Aorta (tissue), 5 donors: Measurements from ENCODE around the gene MYO15A. TPM values are rescaled to one million over a fixed set of nuclear protein-coding genes. Genes with fewer than 3 reads are reported as not detected.

Experiments used
- ATAC-seq: fragments of 200-7000 bp; cut with Tn5 transposase; one replicate; pipeline ENCODE4 v1.9.1; 2022; ENCODE audit warnings: moderate library complexity; ENCODE audit not compliant: low FRiP score
- DNase-seq, 2 donors: peaks; one replicate each; pipeline ENCODE4 v3.0.0-alpha.2; 2020
- H3K27ac ChIP-seq, 2 donors: one replicate each; pipeline ENCODE4 v1.5.1; 2013; ENCODE audit warnings: low read length in 2 of 2, mild to moderate bottlenecking in 2 of 2, moderate library complexity in 2 of 2, control low read depth in 1 of 2, inconsistent platforms in 1 of 2, low read depth in 1 of 2
- H3K27me3 ChIP-seq, 2 donors: one replicate each; pipeline ENCODE4 v1.6.1; 2013; ENCODE audit warnings: control low read depth in 1 of 2, low read length in 1 of 2, mild to moderate bottlenecking in 1 of 2, moderate library complexity in 1 of 2; ENCODE audit not compliant: insufficient read depth in 2 of 2, control insufficient read depth in 1 of 2
- H3K36me3 ChIP-seq, 2 donors: one replicate each; pipeline ENCODE4 v1.6.1; 2013; ENCODE audit warnings: control low read depth in 1 of 2, low read length in 1 of 2, mild to moderate bottlenecking in 1 of 2; ENCODE audit not compliant: insufficient read depth in 2 of 2, control insufficient read depth in 1 of 2
- H3K4me1 ChIP-seq, 2 donors: one replicate each; pipeline ENCODE4 v1.6.1; 2013; ENCODE audit warnings: low read length in 2 of 2, control low read depth in 1 of 2, mild to moderate bottlenecking in 1 of 2, moderate library complexity in 1 of 2; ENCODE audit not compliant: insufficient read depth in 2 of 2, control insufficient read depth in 1 of 2
- H3K4me3 ChIP-seq, 2 donors: one replicate each; pipeline ENCODE4 v1.5.1; 2013; ENCODE audit warnings: low read length in 2 of 2, control low read depth in 1 of 2, mild to moderate bottlenecking in 1 of 2
- H3K9me3 ChIP-seq: one replicate; pipeline ENCODE4 v1.6.1; 2013; ENCODE audit warnings: mild to moderate bottlenecking, low read length; ENCODE audit not compliant: control insufficient read depth
- WGBS, 2 donors: extraction: QIAGEN DNeasy Blood & Tissue Kit; methylation state at CpG; one replicate each; pipeline ENCODE4 v1.1.7; 2013; 5-methylcytosine and 5-hydroxymethylcytosine counted together
- intact Hi-C, 2 donors: fragments of 100-400 bp; cut with DNase I; formaldehyde crosslinking; loops; one replicate each; pipeline versions ENCODE4 v1.14.2 to v1.15.0; 2022
- polyA plus RNA-seq, 2 donors: library from polyadenylated mRNA; stranded (reverse); fragments of 200-250 nt; gene quantifications; one replicate each; pipeline ENCODE4 v1.2.3, GENCODE V29; 2013
- total RNA-seq, 2 donors: library from RNA; stranded (reverse); fragmentation: NEBNext Ultra II Directional; extraction: Animal tissue kit (Norgen Biotek cat#: 25700); gene quantifications; one replicate each; pipeline ENCODE4 v1.2.1, GENCODE V29; 2021
- donor health status: healthy with polysubstance abuse.
- donor health status: Bipolar disorder and iron deficiency.
- donor health status: DM: no; HTN: no; CAD: no.
- donor health status: DM: no; HTN: no; CAD: no.
- donor health status: DM: yes; HTN: yes; CAD: no.

MYO15A gene
- total and polyA plus RNA-seq, 4 donors = 0.25 to 7.5 (median 3.2) TPM

DNA sequence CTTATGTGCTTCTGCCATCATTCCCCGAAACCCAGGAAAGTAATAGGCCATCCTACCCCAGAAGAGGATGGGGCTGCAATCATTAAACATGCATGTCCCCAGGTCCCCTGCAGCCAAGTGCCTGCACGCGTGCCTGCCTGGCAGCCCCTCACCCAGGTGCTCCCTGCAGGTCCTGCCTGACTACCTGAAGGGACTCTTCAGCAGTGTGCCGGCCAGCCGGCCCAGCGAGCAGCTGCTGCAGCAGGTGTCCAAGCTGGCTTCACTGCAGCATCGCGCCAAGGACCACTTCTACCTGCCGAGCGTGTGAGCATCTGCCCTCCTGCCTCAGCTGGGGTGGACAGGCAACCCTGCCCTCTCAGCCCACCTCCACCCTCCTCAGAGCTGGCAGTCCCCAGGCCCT is 58.9 kb downstream of the MYO15A start:
- no peaks in the 10 kb centered on the region for H3K27me3 ChIP-seq
- H3K36me3 ChIP-seq = no peaks in the 10 kb centered on the region
- intact Hi-C loops = no loop called here
- no peak for DNase-seq
- no peak overlapping the region for H3K27ac ChIP-seq
- H3K4me3 ChIP-seq = no peak overlapping the region
- ATAC-seq = no peak
- H3K9me3 ChIP-seq = peaks cover 3% of the 10 kb centered on the region
- WGBS, 2 donors = 85 to 96% methylated on average over 10 of the region's 10 CpGs
- no peaks in the 10 kb centered on the region for H3K4me1 ChIP-seq

GRCh38 chr17:18172531-18173278 is 64.1 kb downstream of the MYO15A start:
- no peaks in the 10 kb centered on the region for H3K9me3 ChIP-seq
- intact Hi-C loops = no loop called here
- ATAC-seq = no peak
- DNase-seq = no peak
- no peak overlapping the region for H3K4me3 ChIP-seq
- H3K36me3 ChIP-seq = no peaks in the 10 kb centered on the region
- no peak overlapping the region for H3K27ac ChIP-seq
- H3K4me1 ChIP-seq = no peaks in the 10 kb centered on the region
- 92 to 93% methylated on average over 3 of the region's 3 CpGs for WGBS, 2 donors
- no peaks in the 10 kb centered on the region for H3K27me3 ChIP-seq

DNA sequence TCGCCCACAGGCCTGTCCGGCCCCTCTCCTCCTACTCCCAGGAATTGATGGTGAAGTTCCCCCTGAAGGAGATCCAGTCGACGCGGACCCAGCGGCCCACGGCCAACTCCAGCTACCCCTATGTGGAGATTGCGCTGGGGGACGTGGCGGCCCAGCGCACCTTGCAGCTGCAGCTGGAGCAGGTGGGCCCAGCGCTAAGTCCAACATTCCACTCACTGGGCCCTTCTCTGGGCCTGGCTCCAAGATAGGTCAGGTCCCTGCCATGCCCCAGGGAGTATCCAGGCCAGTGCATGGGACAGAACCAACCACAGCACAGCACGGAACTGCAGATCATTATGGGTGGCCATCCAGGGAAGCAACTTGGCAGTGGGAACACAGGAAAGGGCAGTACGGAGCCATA is 65.2 kb downstream of the MYO15A start:
- no peak for ATAC-seq
- Histone ChIP-seq H3K27ac (no peak overlapping the region), H3K9me3 (no peaks in the 10 kb centered on the region), H3K4me1 (no peaks in the 10 kb centered on the region), H3K4me3 (no peak overlapping the region), H3K27me3 (no peaks in the 10 kb centered on the region), H3K36me3 (no peaks in the 10 kb centered on the region)
- no peak for DNase-seq
- WGBS, 2 donors = 94 to 95% methylated on average over 14 of the region's 14 CpGs
- intact Hi-C loops = no loop called here

GRCh38 chr17:18176176-18176575 is 67.6 kb downstream of the MYO15A start:
- no peaks in the 10 kb centered on the region for H3K9me3 ChIP-seq
- peak in 1 of 2 donors; percentile 78 for DNase-seq
- no peaks in the 10 kb centered on the region for H3K4me1 ChIP-seq
- no peak overlapping the region for H3K4me3 ChIP-seq
- intact Hi-C loops = no loop called here
- H3K27ac ChIP-seq = no peak overlapping the region
- ATAC-seq = no peak
- 87 to 88% methylated on average over 7 of the region's 7 CpGs for WGBS, 2 donors
- no peaks in the 10 kb centered on the region for H3K27me3 ChIP-seq
- H3K36me3 ChIP-seq = no peaks in the 10 kb centered on the region

DNA sequence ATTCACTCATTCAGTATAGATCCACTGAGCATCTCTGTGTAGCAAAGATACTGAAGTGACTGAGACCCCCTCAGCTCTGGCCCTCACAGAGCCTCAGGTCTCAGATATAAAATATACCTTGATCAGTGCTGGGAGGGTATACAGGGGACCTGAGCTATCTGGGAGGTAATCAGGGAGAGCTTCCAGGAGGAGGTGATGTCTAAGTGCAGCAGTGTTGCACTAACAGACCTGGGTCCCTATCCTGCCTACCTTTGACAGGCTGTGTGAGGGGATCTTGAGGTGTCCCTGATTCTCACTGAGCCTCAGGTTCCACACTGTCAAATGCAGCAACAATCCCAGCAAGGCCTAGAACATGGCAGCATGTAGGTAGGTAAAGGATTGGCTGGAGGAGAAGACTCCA is 68.6 kb downstream of the MYO15A start:
- intact Hi-C loops = no loop called here
- H3K4me3 ChIP-seq = no peak overlapping the region
- no peaks in the 10 kb centered on the region for H3K27me3 ChIP-seq
- no peak for ATAC-seq
- no peak for DNase-seq
- no peaks in the 10 kb centered on the region for H3K4me1 ChIP-seq
- H3K36me3 ChIP-seq = no peaks in the 10 kb centered on the region
- no peaks in the 10 kb centered on the region for H3K9me3 ChIP-seq
- H3K27ac ChIP-seq = no peak overlapping the region

DNA sequence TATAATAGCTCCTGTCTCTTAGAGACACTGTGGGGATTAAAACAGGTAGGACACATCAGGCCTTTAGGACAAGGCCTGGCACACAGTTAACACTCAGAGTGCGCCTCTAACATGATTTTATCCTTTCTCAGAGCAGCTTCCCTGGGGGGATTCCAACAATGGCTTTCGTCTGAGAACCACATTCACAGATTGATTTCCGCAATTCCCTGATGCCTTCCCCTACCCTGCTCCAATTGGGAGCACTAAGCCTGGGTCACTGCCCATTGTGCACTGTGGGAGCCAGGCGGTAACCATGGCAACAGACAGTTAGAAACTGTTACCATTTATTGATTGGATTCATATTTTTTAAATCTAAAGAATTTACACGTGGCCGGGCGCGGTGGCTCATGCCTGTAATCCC is 69.2 kb downstream of the MYO15A start:
- H3K4me1 ChIP-seq = no peaks in the 10 kb centered on the region
- H3K9me3 ChIP-seq = no peaks in the 10 kb centered on the region
- 93 to 94% methylated on average over 8 of the region's 8 CpGs for WGBS, 2 donors
- intact Hi-C loops = no loop called here
- no peaks in the 10 kb centered on the region for H3K36me3 ChIP-seq
- H3K27ac ChIP-seq = no peak overlapping the region
- DNase-seq = no peak
- no peak overlapping the region for H3K4me3 ChIP-seq
- H3K27me3 ChIP-seq = no peaks in the 10 kb centered on the region
- no peak for ATAC-seq

GRCh38 chr17:18179196-18179595 is 70.6 kb downstream of the MYO15A start:
- H3K36me3 ChIP-seq = no peaks in the 10 kb centered on the region
- intact Hi-C loops = no loop called here
- DNase-seq = no peak
- 90 to 97% methylated on average over 1 of the region's 1 CpG for WGBS, 2 donors
- H3K4me3 ChIP-seq = no peak overlapping the region
- no peaks in the 10 kb centered on the region for H3K27me3 ChIP-seq
- no peaks in the 10 kb centered on the region for H3K9me3 ChIP-seq
- no peak overlapping the region for H3K27ac ChIP-seq
- no peaks in the 10 kb centered on the region for H3K4me1 ChIP-seq
- ATAC-seq = no peak

- ATAC-seq (no peak), DNase-seq (no peak)
- intact Hi-C loops = loop anchor here in 1 of 2 donors (5.0 kb wide), 1 partner anchor 93 kb away; the partner anchor contains the start of gene DRG2
- H3K27me3 ChIP-seq = no peaks in the 10 kb centered on the region
- no peaks in the 10 kb centered on the region for H3K36me3 ChIP-seq
- no peaks in the 10 kb centered on the region for H3K9me3 ChIP-seq
- 94 to 95% methylated on average over 7 of the region's 7 CpGs for WGBS, 2 donors
- H3K4me3 ChIP-seq = no peak overlapping the region
- H3K27ac ChIP-seq = no peak overlapping the region
- no peaks in the 10 kb centered on the region for H3K4me1 ChIP-seq
These were observed 71.2 kb downstream of the MYO15A start for GRCh38 chr17:18179804-18180203.

- H3K36me3 ChIP-seq = no peaks in the 10 kb centered on the region
- H3K9me3 ChIP-seq = no peaks in the 10 kb centered on the region
- peaks cover 0 to 5% of the 10 kb centered on the region in 2 donors for H3K4me1 ChIP-seq
- no peaks in the 10 kb centered on the region for H3K27me3 ChIP-seq
- ATAC-seq (no peak), DNase-seq (no peak)
- H3K4me3 ChIP-seq = no peak overlapping the region
- intact Hi-C loops = loop anchor here in 1 of 2 donors (5.0 kb wide), 1 partner anchor 94 kb away; the partner anchor contains the start of gene DRG2
- WGBS, 2 donors = 61 to 69% methylated on average over 5 of the region's 5 CpGs
- peak overlapping the region in 1 of 2 donors; percentile 50 for H3K27ac ChIP-seq
These were observed 72.8 kb downstream of the MYO15A start for GRCh38 chr17:18181358-18181757.
